GM23338 (cell line): Measurements from ENCODE around the gene SNCA. TPM values are rescaled to one million over a fixed set of nuclear protein-coding genes. Genes with fewer than 3 reads are reported as not detected.

Source experiments
- ATAC-seq: fragments of 200-7000 bp; cut with Tn5 transposase; 3 replicates; pipeline ENCODE4 v1.9.1; 2020
- DNase-seq: peaks from one replicate; pipeline ENCODE4 v3.0.0-alpha.2; 2015; ENCODE audit warnings: low spot score
- H2AFZ ChIP-seq: fragments of 200-600 bp; sonication (generic); 2 replicates; pipeline ENCODE4 v1.8.0; 2016; ENCODE audit warnings: antibody characterized with exemption, mild to moderate bottlenecking, moderate library complexity
- H3F3A ChIP-seq: fragments of 200-600 bp; sonication (generic); replicated peaks from 2 replicates; pipeline ENCODE4 v1.8.0; 2017; ENCODE audit warnings: antibody characterized with exemption, mixed run types, low read depth
- H3K27ac ChIP-seq: fragments of 200-600 bp; sonication (generic); 2 replicates; pipeline ENCODE4 v1.6.1; 2016; ENCODE audit warnings: low read depth
- H3K27me3 ChIP-seq: fragments of 200-600 bp; sonication (generic); 2 replicates; pipeline ENCODE4 v1.8.0; 2016; ENCODE audit warnings: mild to moderate bottlenecking, mixed run types, moderate library complexity; ENCODE audit not compliant: insufficient read depth
- H3K36me3 ChIP-seq: fragments of 200-600 bp; sonication (generic); 2 replicates; pipeline ENCODE4 v1.8.0; 2016; ENCODE audit warnings: mild to moderate bottlenecking; ENCODE audit not compliant: insufficient read depth
- H3K4me1 ChIP-seq: fragments of 200-600 bp; sonication (generic); 2 replicates; pipeline ENCODE4 v1.8.0; 2016; ENCODE audit warnings: mild to moderate bottlenecking, moderate library complexity; ENCODE audit not compliant: insufficient read depth
- H3K4me2 ChIP-seq: fragments of 200-600 bp; sonication (generic); 2 replicates; pipeline ENCODE4 v1.7.1; 2017; ENCODE audit warnings: mixed run types
- H3K4me3 ChIP-seq: fragments of 200-600 bp; sonication (generic); 2 replicates; pipeline ENCODE4 v1.6.1; 2016; ENCODE audit warnings: mixed run types
- H3K79me2 ChIP-seq: fragments of 200-600 bp; sonication (generic); replicated peaks from 2 replicates; pipeline ENCODE4 v1.8.0; 2017; ENCODE audit warnings: mild to moderate bottlenecking; ENCODE audit not compliant: insufficient read depth
- H3K9me2 ChIP-seq: fragments of 200-600 bp; sonication (generic); 2 replicates; pipeline ENCODE4 v1.8.0; 2017; ENCODE audit not compliant: insufficient read depth
- H4K20me1 ChIP-seq: fragments of 200-600 bp; sonication (generic); replicated peaks from 2 replicates; pipeline ENCODE4 v1.8.0; 2017; ENCODE audit warnings: mild to moderate bottlenecking; ENCODE audit not compliant: insufficient read depth
- H3K27ac Mint-ChIP-seq: 2 replicates; pipeline ENCODE4 v1.8.0; 2020; ENCODE audit warnings: inconsistent platforms, mild to moderate bottlenecking, moderate library complexity, mixed read lengths
- H3K27me3 Mint-ChIP-seq: 3 replicates; pipeline ENCODE4 v1.8.0; 2022; ENCODE audit warnings: low read depth, mild to moderate bottlenecking, moderate library complexity, mixed read lengths, inconsistent platforms; ENCODE audit not compliant: insufficient read depth, poor library complexity
- H3K36me3 Mint-ChIP-seq: 3 replicates; pipeline ENCODE4 v1.8.0; 2021; ENCODE audit warnings: low read depth, mild to moderate bottlenecking, inconsistent platforms, moderate library complexity, mixed read lengths
- H3K4me1 Mint-ChIP-seq: 3 replicates; pipeline ENCODE4 v1.8.0; 2020; ENCODE audit warnings: mild to moderate bottlenecking, inconsistent platforms, mixed read lengths
- H3K4me3 Mint-ChIP-seq: 3 replicates; pipeline ENCODE4 v1.8.0; 2021; ENCODE audit warnings: moderate library complexity, mild to moderate bottlenecking, inconsistent platforms, mixed read lengths
- H3K9me3 Mint-ChIP-seq: 3 replicates; pipeline ENCODE4 v1.8.0; 2020; ENCODE audit warnings: moderate library complexity, mild to moderate bottlenecking, inconsistent platforms, mixed read lengths
- CREB1 ChIP-seq: fragments of 250-450 bp; sonication (Bioruptor Pico); IDR thresholded peaks from 2 replicates; pipeline ENCODE4 v1.5.0; 2020; ENCODE audit warnings: low read depth, mild to moderate bottlenecking, moderate library complexity
- EZH2 ChIP-seq: fragments of 200-600 bp; sonication (generic); IDR thresholded peaks from one replicate; pipeline ENCODE4 v1.8.0; 2017; ENCODE audit warnings: antibody characterized with exemption, mild to moderate bottlenecking, low read depth; ENCODE audit not compliant: unreplicated experiment
- EZH2phosphoT487 ChIP-seq: fragments of 200-600 bp; sonication (generic); IDR thresholded peaks from one replicate; pipeline ENCODE4 v1.8.1; 2018; ENCODE audit warnings: antibody characterized with exemption; ENCODE audit not compliant: unreplicated experiment
- JUNB ChIP-seq: IDR thresholded peaks from one replicate; pipeline ENCODE4 v1.6.1; 2016; ENCODE audit warnings: antibody characterized with exemption; ENCODE audit not compliant: unreplicated experiment
- NANOG ChIP-seq: IDR thresholded peaks from 2 replicates; pipeline ENCODE4 v1.6.1; 2016; ENCODE audit warnings: antibody characterized with exemption, borderline replicate concordance
- POLR2AphosphoS5 ChIP-seq: IDR thresholded peaks from 2 replicates; pipeline ENCODE4 v1.6.1; 2016; ENCODE audit warnings: antibody characterized with exemption, low read depth
- STAT1 ChIP-seq: IDR thresholded peaks from one replicate; pipeline ENCODE4 v1.6.1; 2016; ENCODE audit warnings: antibody characterized with exemption; ENCODE audit not compliant: unreplicated experiment
- ZNF114 ChIP-seq: fragments of 250-450 bp; sonication (Bioruptor Pico); IDR thresholded peaks from 2 replicates; pipeline ENCODE4 v1.5.0; 2020; ENCODE audit warnings: mild to moderate bottlenecking, moderate library complexity
- ZNF331 ChIP-seq: fragments of 250-450 bp; sonication (Bioruptor Pico); IDR thresholded peaks from 2 replicates; pipeline ENCODE4 v1.5.0; 2020; ENCODE audit warnings: low read depth, mild to moderate bottlenecking, moderate library complexity
- polyA plus RNA-seq: library from polyadenylated mRNA; unstranded; fragments of >200 nt; fragmentation: Nextera tagmentation; extraction: Ambion mirVana; gene quantifications from 2 replicates; pipeline ENCODE4 v1.2.1, GENCODE V29; 2016
- total RNA-seq: library from RNA; depleted of rRNA; stranded (reverse); fragments of >200 nt; shearing (Covaris generic); gene quantifications from 2 replicates; pipeline ENCODE4 v1.2.3, GENCODE V29; 2014
- TF ChIP-seq, protein P1 (sequence below): IDR thresholded peaks from one replicate; pipeline ENCODE4 v1.6.1; 2018; ENCODE audit warnings: antibody characterized with exemption; ENCODE audit not compliant: unreplicated experiment
- TF ChIP-seq, protein P2 (sequence below): IDR thresholded peaks from 2 replicates; pipeline ENCODE4 v1.6.1; 2016; ENCODE audit warnings: antibody characterized with exemption
- TF ChIP-seq, protein P3 (sequence below), 2 experiments: fragments of 200-600 bp in 1 of 2; sonication (generic) in 1 of 2; conservative IDR thresholded peaks; 2 replicates each; pipeline versions ENCODE4 v1.5.1 to v1.6.1; 2016 to 2017; ENCODE audit warnings: antibody characterized with exemption in 2 of 2, low read depth in 2 of 2, mild to moderate bottlenecking in 2 of 2, moderate library complexity in 1 of 2
- TF ChIP-seq, protein P4 (sequence below): fragments of 250-450 bp; sonication (Bioruptor Pico); IDR thresholded peaks from 2 replicates; pipeline ENCODE4 v1.5.0; 2020; ENCODE audit warnings: mild to moderate bottlenecking, moderate library complexity

The SNCA gene
- total and polyA plus RNA-seq, 2 experiments from 2014 or later: 15.6 to 31.1 TPM

DNA sequence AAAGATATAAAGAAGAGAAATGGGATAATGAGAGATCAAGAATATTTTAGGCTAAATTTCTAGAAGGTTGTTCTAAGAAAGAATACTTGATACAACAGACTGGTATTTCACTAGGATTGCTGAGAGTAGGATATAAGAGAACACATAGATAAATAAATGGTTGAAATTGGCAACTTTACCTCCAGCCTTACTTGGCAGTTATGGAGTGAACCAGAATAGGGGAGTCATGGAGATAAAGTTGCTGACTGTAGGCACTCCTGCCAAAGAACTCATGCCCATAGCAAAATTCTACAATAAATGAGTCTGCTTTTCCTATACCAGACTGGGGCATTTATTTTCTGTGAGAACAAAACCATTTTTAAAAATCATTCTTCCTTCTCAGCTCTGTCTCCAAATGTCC is 31.3 kb upstream of the SNCA start:
- H3K27ac Mint-ChIP-seq: no peak overlapping the region
- H3K27me3 Mint-ChIP-seq: no peaks in the 10 kb centered on the region
- no peaks in the 10 kb centered on the region for H3K79me2 ChIP-seq
- DNase-seq (no peak), ATAC-seq (no peak)
- H3F3A ChIP-seq: no peaks in the 10 kb centered on the region
- TF ChIP-seq, protein P1, sequence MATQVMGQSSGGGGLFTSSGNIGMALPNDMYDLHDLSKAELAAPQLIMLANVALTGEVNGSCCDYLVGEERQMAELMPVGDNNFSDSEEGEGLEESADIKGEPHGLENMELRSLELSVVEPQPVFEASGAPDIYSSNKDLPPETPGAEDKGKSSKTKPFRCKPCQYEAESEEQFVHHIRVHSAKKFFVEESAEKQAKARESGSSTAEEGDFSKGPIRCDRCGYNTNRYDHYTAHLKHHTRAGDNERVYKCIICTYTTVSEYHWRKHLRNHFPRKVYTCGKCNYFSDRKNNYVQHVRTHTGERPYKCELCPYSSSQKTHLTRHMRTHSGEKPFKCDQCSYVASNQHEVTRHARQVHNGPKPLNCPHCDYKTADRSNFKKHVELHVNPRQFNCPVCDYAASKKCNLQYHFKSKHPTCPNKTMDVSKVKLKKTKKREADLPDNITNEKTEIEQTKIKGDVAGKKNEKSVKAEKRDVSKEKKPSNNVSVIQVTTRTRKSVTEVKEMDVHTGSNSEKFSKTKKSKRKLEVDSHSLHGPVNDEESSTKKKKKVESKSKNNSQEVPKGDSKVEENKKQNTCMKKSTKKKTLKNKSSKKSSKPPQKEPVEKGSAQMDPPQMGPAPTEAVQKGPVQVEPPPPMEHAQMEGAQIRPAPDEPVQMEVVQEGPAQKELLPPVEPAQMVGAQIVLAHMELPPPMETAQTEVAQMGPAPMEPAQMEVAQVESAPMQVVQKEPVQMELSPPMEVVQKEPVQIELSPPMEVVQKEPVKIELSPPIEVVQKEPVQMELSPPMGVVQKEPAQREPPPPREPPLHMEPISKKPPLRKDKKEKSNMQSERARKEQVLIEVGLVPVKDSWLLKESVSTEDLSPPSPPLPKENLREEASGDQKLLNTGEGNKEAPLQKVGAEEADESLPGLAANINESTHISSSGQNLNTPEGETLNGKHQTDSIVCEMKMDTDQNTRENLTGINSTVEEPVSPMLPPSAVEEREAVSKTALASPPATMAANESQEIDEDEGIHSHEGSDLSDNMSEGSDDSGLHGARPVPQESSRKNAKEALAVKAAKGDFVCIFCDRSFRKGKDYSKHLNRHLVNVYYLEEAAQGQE: no peak
- no peak for TF ChIP-seq EZH2phosphoT487
- TF ChIP-seq CREB1 (CRISPR knock-in tag): no peak
- TF ChIP-seq, protein P2, sequence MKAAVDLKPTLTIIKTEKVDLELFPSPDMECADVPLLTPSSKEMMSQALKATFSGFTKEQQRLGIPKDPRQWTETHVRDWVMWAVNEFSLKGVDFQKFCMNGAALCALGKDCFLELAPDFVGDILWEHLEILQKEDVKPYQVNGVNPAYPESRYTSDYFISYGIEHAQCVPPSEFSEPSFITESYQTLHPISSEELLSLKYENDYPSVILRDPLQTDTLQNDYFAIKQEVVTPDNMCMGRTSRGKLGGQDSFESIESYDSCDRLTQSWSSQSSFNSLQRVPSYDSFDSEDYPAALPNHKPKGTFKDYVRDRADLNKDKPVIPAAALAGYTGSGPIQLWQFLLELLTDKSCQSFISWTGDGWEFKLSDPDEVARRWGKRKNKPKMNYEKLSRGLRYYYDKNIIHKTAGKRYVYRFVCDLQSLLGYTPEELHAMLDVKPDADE: no peak
- TF ChIP-seq ZNF331 (CRISPR knock-in tag): no peak
- no peak for TF ChIP-seq EZH2
- no peak for TF ChIP-seq NANOG
- no peak for TF ChIP-seq JUNB
- TF ChIP-seq, protein P3, sequence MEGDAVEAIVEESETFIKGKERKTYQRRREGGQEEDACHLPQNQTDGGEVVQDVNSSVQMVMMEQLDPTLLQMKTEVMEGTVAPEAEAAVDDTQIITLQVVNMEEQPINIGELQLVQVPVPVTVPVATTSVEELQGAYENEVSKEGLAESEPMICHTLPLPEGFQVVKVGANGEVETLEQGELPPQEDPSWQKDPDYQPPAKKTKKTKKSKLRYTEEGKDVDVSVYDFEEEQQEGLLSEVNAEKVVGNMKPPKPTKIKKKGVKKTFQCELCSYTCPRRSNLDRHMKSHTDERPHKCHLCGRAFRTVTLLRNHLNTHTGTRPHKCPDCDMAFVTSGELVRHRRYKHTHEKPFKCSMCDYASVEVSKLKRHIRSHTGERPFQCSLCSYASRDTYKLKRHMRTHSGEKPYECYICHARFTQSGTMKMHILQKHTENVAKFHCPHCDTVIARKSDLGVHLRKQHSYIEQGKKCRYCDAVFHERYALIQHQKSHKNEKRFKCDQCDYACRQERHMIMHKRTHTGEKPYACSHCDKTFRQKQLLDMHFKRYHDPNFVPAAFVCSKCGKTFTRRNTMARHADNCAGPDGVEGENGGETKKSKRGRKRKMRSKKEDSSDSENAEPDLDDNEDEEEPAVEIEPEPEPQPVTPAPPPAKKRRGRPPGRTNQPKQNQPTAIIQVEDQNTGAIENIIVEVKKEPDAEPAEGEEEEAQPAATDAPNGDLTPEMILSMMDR (conservative IDR thresholded peaks at IDR 0.05; ENCODE audit: low read depth in 2 of 2): no peak
- TF ChIP-seq, protein P4, sequence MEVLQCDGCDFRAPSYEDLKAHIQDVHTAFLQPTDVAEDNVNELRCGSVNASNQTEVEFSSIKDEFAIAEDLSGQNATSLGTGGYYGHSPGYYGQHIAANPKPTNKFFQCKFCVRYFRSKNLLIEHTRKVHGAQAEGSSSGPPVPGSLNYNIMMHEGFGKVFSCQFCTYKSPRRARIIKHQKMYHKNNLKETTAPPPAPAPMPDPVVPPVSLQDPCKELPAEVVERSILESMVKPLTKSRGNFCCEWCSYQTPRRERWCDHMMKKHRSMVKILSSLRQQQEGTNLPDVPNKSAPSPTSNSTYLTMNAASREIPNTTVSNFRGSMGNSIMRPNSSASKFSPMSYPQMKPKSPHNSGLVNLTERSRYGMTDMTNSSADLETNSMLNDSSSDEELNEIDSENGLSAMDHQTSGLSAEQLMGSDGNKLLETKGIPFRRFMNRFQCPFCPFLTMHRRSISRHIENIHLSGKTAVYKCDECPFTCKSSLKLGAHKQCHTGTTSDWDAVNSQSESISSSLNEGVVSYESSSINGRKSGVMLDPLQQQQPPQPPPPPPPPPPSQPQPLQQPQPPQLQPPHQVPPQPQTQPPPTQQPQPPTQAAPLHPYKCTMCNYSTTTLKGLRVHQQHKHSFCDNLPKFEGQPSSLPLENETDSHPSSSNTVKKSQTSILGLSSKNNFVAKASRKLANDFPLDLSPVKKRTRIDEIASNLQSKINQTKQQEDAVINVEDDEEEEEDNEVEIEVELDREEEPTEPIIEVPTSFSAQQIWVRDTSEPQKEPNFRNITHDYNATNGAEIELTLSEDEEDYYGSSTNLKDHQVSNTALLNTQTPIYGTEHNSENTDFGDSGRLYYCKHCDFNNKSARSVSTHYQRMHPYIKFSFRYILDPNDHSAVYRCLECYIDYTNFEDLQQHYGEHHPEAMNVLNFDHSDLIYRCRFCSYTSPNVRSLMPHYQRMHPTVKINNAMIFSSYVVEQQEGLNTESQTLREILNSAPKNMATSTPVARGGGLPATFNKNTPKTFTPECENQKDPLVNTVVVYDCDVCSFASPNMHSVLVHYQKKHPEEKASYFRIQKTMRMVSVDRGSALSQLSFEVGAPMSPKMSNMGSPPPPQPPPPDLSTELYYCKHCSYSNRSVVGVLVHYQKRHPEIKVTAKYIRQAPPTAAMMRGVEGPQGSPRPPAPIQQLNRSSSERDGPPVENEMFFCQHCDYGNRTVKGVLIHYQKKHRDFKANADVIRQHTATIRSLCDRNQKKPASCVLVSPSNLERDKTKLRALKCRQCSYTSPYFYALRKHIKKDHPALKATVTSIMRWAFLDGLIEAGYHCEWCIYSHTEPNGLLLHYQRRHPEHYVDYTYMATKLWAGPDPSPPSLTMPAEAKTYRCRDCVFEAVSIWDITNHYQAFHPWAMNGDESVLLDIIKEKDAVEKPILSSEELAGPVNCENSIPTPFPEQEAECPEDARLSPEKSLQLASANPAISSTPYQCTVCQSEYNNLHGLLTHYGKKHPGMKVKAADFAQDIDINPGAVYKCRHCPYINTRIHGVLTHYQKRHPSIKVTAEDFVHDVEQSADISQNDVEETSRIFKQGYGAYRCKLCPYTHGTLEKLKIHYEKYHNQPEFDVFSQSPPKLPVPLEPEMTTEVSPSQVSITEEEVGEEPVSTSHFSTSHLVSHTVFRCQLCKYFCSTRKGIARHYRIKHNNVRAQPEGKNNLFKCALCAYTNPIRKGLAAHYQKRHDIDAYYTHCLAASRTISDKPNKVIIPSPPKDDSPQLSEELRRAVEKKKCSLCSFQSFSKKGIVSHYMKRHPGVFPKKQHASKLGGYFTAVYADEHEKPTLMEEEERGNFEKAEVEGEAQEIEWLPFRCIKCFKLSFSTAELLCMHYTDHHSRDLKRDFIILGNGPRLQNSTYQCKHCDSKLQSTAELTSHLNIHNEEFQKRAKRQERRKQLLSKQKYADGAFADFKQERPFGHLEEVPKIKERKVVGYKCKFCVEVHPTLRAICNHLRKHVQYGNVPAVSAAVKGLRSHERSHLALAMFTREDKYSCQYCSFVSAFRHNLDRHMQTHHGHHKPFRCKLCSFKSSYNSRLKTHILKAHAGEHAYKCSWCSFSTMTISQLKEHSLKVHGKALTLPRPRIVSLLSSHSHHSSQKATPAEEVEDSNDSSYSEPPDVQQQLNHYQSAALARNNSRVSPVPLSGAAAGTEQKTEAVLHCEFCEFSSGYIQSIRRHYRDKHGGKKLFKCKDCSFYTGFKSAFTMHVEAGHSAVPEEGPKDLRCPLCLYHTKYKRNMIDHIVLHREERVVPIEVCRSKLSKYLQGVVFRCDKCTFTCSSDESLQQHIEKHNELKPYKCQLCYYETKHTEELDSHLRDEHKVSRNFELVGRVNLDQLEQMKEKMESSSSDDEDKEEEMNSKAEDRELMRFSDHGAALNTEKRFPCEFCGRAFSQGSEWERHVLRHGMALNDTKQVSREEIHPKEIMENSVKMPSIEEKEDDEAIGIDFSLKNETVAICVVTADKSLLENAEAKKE (CRISPR knock-in tag): no peak
- TF ChIP-seq POLR2AphosphoS5: no peak
- no peak for TF ChIP-seq STAT1
- TF ChIP-seq ZNF114 (CRISPR knock-in tag): no peak
- no peaks in the 10 kb centered on the region for H3K27me3 ChIP-seq
- H3K4me3 Mint-ChIP-seq: no peak overlapping the region
- H4K20me1 ChIP-seq: no peaks in the 10 kb centered on the region
- H2AFZ ChIP-seq: no peak overlapping the region
- peaks cover 6% of the 10 kb centered on the region; the same call in 1 of the 2 replicates for H3K4me1 ChIP-seq
- H3K9me3 Mint-ChIP-seq: no peaks in the 10 kb centered on the region; the same call in 2 of the 3 replicates
- H3K27ac ChIP-seq: no peak overlapping the region
- no peak overlapping the region for H3K4me3 ChIP-seq
- no peaks in the 10 kb centered on the region for H3K9me2 ChIP-seq
- H3K4me1 Mint-ChIP-seq: peaks cover 2% of the 10 kb centered on the region; the same call in 1 of the 3 replicates
- no peak overlapping the region for H3K4me2 ChIP-seq
- no peaks in the 10 kb centered on the region for H3K36me3 ChIP-seq
- H3K36me3 Mint-ChIP-seq: no peaks in the 10 kb centered on the region
